Kidney epithelial cell (primary cell): ENCODE results near the gene ARMC6. TPM values are rescaled to one million over a fixed set of nuclear protein-coding genes. Genes with fewer than 3 reads are reported as not detected.
"Not testable (repeated sequence)": the region's sequence is repeated elsewhere in the genome, so short reads cannot be mapped to it uniquely, and the experiment has no call there.

Experiments used
- DNase-seq: peaks from one replicate; pipeline ENCODE4 v3.0.0-alpha.2; 2010; ENCODE audit warnings: low read depth
- H3K27me3 ChIP-seq: 2 replicates; pipeline ENCODE4 v1.6.0; 2011; ENCODE audit warnings: low read length; ENCODE audit not compliant: control insufficient read depth, insufficient read depth
- H3K36me3 ChIP-seq: 2 replicates; pipeline ENCODE4 v1.5.1; 2011; ENCODE audit warnings: low read length; ENCODE audit not compliant: control insufficient read depth, insufficient read depth
- H3K4me3 ChIP-seq: 2 replicates; pipeline ENCODE4 v1.5.1; 2011; ENCODE audit warnings: low read depth, mild to moderate bottlenecking, control low read depth, low read length
- total RNA-seq: library from RNA; depleted of rRNA; stranded (reverse); fragments of >200 nt; gene quantifications from 2 replicates; pipeline ENCODE4 v1.2.3, GENCODE V29; 2015
- TF ChIP-seq, protein P1 (sequence below): IDR thresholded peaks from 2 replicates; pipeline ENCODE4 v1.5.1; 2011; ENCODE audit warnings: mild to moderate bottlenecking, moderate library complexity, low read length, control low read depth, inconsistent platforms; ENCODE audit not compliant: insufficient read depth, poor library complexity, severe bottlenecking

The ARMC6 gene
- total RNA-seq, 1 donor from 2014 or later: 45.0 TPM

DNA sequence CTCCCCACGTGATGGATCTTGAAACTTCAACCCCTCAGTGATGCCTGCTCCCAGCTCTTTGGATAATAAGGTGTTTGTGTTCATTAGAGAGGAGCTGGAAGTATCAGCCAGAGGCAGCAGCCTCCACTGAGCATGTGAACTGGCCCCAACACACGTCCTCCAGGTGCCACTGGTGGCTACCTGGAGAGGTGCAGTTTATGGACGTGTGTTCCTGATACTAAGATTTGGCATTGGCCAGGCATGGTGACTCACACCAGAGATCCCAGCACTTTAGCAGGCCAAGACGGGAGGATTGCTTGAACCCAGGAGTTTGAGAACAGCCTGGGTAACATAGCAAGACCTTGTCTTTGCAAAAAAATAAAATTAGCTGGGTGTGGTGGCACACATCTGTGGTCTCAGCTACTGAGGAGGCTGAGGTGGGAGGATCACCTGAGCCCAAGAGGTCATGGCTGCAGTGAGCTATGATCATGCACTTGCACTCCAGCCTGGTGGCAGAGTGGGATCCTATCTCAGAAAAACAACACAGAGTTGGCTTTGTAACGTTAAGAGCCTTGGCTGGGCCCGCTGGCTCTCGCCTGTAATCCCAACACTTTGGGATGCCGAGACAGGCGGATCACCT lies 64.8 kb downstream of the ARMC6 start:
- TF ChIP-seq, protein P1, sequence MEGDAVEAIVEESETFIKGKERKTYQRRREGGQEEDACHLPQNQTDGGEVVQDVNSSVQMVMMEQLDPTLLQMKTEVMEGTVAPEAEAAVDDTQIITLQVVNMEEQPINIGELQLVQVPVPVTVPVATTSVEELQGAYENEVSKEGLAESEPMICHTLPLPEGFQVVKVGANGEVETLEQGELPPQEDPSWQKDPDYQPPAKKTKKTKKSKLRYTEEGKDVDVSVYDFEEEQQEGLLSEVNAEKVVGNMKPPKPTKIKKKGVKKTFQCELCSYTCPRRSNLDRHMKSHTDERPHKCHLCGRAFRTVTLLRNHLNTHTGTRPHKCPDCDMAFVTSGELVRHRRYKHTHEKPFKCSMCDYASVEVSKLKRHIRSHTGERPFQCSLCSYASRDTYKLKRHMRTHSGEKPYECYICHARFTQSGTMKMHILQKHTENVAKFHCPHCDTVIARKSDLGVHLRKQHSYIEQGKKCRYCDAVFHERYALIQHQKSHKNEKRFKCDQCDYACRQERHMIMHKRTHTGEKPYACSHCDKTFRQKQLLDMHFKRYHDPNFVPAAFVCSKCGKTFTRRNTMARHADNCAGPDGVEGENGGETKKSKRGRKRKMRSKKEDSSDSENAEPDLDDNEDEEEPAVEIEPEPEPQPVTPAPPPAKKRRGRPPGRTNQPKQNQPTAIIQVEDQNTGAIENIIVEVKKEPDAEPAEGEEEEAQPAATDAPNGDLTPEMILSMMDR: no peak
- Histone ChIP-seq H3K27me3 (no peaks in the 10 kb centered on the region), H3K36me3 (no peaks in the 10 kb centered on the region), H3K4me3 (no peak overlapping the region)
- DNase-seq: no peak

DNA sequence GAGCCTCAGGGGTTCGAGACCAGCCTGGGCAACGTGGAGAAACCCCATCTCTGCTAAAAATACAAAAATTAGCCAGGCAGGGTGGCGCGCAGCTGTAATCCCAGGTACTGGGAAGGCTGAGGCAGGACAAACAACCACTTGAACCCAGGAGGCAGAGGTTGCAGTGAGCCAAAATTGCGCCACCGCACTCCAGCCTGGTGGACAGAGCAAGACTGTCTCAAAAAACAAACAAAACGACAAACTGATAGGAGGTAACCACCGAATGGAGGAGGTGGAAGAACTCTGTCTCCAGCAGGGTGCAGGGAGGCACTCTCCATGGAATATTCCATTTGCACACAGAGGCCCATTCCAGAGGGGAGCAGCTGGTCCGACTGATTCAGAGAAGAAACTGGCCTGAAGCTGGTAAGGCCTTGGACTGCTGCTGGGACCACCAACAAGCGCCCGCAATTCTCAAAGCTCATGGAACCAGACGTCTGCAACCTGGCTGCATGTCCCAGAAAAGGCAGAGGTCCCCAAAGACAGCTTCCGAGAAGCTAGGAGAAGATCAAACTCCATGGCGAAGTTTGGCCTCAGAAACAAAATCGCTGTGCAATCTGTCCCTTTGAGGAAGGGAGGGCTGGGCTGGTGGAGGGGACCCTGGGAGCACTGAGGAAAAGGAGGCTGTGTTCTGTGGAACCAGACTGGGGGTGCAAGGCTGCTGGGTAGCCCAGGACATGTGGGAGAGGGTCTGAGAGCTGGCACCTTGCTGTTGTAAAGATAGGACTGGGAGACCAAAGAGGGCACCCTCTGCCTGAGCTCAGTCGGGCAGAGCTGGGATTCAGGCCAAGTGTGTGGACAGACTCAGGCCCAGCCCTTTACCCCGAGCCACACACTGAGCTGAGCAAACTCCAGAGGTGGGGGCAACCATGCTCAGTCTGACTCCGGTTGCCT lies 65.6 kb downstream of the ARMC6 start:
- Histone ChIP-seq H3K4me3 (no peak overlapping the region), H3K27me3 (no peaks in the 10 kb centered on the region), H3K36me3 (no peaks in the 10 kb centered on the region)
- TF ChIP-seq, protein P1: no peak
- no peak for DNase-seq

DNA sequence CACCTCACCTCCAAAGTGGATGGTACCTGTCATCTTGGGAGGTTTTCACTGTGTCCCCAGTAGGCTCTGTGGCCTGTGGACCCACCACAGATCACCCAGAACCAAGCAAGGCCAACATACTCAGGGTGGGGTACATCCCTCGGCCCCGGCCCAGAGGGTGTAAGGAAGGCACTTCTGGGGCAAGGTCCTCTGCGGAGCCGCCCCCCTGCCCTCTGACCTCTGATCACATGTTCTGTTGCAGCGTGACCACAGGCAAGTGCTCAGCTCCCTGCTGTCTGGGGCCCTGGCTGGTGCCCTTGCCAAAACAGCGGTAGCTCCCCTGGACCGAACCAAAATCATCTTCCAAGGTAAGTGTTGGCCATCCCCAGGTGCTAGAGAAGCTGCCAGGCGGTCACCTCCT lies 68.1 kb downstream of the ARMC6 start:
- Histone ChIP-seq H3K4me3 (no peak overlapping the region), H3K36me3 (no peaks in the 10 kb centered on the region), H3K27me3 (no peaks in the 10 kb centered on the region)
- no peak for DNase-seq
- TF ChIP-seq, protein P1: no peak

DNA sequence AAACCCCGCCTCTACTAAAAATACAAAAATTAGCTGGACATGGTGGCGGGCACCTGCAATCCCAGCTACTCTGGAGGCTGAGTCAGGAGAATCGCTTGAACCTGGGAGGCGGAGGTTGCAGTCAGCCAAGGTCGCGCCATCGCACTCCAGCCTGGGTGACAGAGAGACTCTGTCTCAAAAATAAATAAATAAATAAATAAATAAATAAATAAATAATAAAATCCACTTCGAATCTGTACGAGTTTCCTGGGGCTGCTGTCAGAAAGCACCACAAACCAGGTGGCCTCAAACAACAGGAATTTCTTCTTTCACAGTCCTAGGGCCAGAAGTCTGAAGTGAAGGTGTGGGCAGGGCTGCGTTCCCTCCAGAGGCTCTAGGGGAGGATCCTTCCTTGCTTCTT lies 69.2 kb downstream of the ARMC6 start:
- H3K27me3 ChIP-seq, H3K36me3 ChIP-seq, H3K4me3 ChIP-seq, DNase-seq: not testable (repeated sequence)

DNA sequence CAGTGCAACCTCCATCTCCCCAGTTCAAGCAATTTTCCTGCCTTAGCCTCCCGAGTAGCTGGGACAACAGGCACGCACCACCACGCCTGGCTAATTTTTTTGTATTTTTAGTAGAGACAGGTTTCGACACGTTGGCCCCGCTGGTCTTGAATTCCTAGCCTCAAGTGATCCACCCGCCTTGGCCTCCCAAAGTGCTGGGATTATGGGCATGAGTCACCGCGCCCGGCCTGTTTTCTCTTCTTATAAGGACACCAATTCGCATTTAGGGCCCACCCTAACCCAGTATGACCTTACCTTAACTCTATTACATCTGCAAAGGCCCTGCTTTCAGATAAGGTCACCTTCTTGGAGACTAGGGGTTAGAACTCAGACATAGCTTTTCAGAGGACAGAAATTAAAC lies 69.8 kb downstream of the ARMC6 start:
- no peaks in the 10 kb centered on the region for H3K27me3 ChIP-seq
- no peak for DNase-seq
- no peaks in the 10 kb centered on the region for H3K36me3 ChIP-seq
- TF ChIP-seq, protein P1: no peak
- H3K4me3 ChIP-seq: no peak overlapping the region

DNA sequence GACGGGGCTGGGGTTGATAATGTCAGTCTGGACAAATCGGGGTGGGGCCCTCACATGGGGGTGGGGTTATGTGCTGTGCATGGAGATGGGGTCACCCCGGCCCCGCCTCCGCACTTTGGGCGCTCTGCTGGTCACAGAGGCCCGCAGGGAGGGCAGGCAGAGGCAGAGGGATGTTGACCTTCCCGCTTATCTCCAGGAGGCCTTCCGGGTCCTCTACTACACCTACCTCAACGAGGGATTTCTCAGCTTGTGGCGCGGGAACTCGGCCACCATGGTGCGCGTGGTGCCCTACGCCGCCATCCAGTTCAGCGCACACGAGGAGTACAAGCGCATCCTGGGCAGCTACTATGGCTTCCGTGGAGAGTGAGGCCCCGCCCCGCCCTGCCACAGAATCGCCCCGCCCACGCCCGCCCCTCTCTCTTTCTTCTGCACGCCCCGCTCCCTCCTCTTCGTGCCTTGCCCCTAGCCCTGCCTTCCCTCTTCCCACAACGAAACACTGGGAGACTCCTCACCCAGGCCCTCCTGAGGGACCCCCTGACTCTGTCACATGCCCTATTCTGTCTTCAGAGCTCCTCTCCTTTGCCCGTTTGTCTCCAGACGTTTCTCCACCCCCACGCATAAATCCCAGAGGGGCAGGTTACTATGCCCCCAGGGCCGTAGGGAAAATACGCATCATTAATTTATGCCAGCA lies 72.1 kb downstream of the ARMC6 start:
- Histone ChIP-seq H3K36me3 (no peaks in the 10 kb centered on the region), H3K4me3 (peak overlapping the region; percentile 50), H3K27me3 (peaks cover 3% of the 10 kb centered on the region)
- no peak for DNase-seq
- TF ChIP-seq, protein P1: no peak
